Colonic mucosa (tissue), 4 donors: Measurements from ENCODE around the gene GBX1. TPM values are rescaled to one million over a fixed set of nuclear protein-coding genes. Genes with fewer than 3 reads are reported as not detected.

Experiments
- DNase-seq: peaks from one replicate; pipeline ENCODE4 v3.0.0-alpha.2; 2020
- H3K27ac ChIP-seq: fragments of 200-600 bp; one replicate; pipeline ENCODE4 v1.8.0; 2021
- H3K27me3 ChIP-seq: fragments of 200-600 bp; one replicate; pipeline ENCODE4 v1.8.0; 2021
- H3K36me3 ChIP-seq: fragments of 200-600 bp; one replicate; pipeline ENCODE4 v1.8.0; 2021
- H3K4me1 ChIP-seq: fragments of 200-600 bp; one replicate; pipeline ENCODE4 v1.8.0; 2021; ENCODE audit warnings: mild to moderate bottlenecking
- H3K4me3 ChIP-seq: fragments of 200-600 bp; one replicate; pipeline ENCODE4 v1.8.0; 2021
- H3K9ac ChIP-seq, 2 donors: one replicate each; pipeline ENCODE4 v1.7.0; 2013; ENCODE audit warnings: control low read depth in 2 of 2, low read depth in 2 of 2, low read length in 2 of 2
- H3K9me3 ChIP-seq: fragments of 200-600 bp; one replicate; pipeline ENCODE4 v1.8.0; 2021
- intact Hi-C: fragments of 100-400 bp; cut with DNase I; formaldehyde crosslinking; loops from one replicate; pipeline ENCODE4 v1.14.1; 2022
- total RNA-seq, 2 donors: library from RNA; stranded (reverse); fragmentation: NEBNext Ultra II Directional in 1 of 2; extraction: Animal tissue kit (Norgen Biotek cat#: 25700) in 1 of 2; gene quantifications; one replicate each; pipeline ENCODE4 v1.2.1, GENCODE V29; 2021
- TF ChIP-seq, protein P1 (sequence below): fragments of 200-600 bp; IDR thresholded peaks from one replicate; pipeline ENCODE4 v1.8.0; 2022; ENCODE audit warnings: antibody characterized with exemption, mild to moderate bottlenecking
- donor health status: healthy.
- donor health status: DM: no; HTN: no; CAD: no.
- donor health status: DM: no; HTN: no; CAD: no.

GBX1 gene
- total RNA-seq, 2 donors from 2014 or later: not detected

GRCh38 chr7:151175793-151176311 lies 8.4 kb upstream of the GBX1 start:
- intact Hi-C loops: no loop called here
- no peak for DNase-seq
- H3K27me3 ChIP-seq: no peaks in the 10 kb centered on the region
- no peak overlapping the region for H3K27ac ChIP-seq
- no peak overlapping the region for H3K9ac ChIP-seq
- H3K9me3 ChIP-seq: no peaks in the 10 kb centered on the region
- TF ChIP-seq, protein P1, sequence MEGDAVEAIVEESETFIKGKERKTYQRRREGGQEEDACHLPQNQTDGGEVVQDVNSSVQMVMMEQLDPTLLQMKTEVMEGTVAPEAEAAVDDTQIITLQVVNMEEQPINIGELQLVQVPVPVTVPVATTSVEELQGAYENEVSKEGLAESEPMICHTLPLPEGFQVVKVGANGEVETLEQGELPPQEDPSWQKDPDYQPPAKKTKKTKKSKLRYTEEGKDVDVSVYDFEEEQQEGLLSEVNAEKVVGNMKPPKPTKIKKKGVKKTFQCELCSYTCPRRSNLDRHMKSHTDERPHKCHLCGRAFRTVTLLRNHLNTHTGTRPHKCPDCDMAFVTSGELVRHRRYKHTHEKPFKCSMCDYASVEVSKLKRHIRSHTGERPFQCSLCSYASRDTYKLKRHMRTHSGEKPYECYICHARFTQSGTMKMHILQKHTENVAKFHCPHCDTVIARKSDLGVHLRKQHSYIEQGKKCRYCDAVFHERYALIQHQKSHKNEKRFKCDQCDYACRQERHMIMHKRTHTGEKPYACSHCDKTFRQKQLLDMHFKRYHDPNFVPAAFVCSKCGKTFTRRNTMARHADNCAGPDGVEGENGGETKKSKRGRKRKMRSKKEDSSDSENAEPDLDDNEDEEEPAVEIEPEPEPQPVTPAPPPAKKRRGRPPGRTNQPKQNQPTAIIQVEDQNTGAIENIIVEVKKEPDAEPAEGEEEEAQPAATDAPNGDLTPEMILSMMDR: no peak
- no peak overlapping the region for H3K4me3 ChIP-seq
- no peaks in the 10 kb centered on the region for H3K4me1 ChIP-seq
- no peaks in the 10 kb centered on the region for H3K36me3 ChIP-seq

- H3K9ac ChIP-seq: no peak overlapping the region
- no peaks in the 10 kb centered on the region for H3K9me3 ChIP-seq
- no peak overlapping the region for H3K27ac ChIP-seq
- no peaks in the 10 kb centered on the region for H3K4me1 ChIP-seq
- TF ChIP-seq, protein P1: no peak
- no peak overlapping the region for H3K4me3 ChIP-seq
- no peaks in the 10 kb centered on the region for H3K36me3 ChIP-seq
- DNase-seq: no peak
- intact Hi-C loops: no loop called here
- no peaks in the 10 kb centered on the region for H3K27me3 ChIP-seq
Measured at GRCh38 chr7:151175047-151175792, 7.7 kb upstream of the GBX1 start.

DNA sequence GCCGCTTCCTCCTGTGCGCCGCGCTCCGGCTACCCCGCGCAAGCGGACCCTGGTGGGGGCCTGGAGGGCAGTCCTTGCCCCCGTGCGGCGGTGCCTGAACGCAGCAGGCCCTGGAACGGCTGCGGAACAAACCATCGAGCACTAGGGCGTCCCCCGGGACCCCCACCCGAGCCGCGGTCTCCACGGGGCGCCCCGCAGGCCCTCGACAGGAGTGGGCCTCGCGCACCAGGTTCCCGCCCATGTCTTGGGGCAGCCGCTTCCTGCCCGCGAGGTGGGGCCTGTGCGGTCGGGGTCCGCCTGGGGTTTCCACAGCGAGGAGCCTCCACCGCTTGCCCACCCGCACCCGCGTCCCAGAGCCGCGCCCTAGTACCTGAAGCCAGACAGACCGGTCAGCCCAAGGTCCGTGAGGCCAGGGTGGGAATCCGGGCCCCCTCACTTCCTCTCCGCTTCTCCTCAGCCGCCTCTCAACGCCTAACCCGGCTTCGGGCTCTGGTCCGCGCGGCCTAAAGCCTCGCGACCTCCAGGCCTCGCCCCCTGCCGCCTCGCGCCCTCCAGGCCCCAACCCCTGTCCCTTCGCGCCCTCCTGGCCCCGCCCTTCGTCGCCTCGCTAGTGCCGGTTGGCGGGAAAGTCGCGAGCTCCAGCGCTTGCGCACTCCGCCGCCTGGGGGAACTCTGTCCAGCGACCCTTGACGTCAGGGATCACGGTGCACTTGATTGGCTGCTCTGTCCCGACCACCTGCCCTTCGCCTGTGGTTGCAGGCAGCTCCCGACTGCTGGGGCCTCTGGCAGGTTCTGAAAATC lies 7.0 kb upstream of the GBX1 start:
- H3K36me3 ChIP-seq: no peaks in the 10 kb centered on the region

GRCh38 chr7:151173386-151174245 lies 6.1 kb upstream of the GBX1 start:
- Histone ChIP-seq H3K9me3 (no peaks in the 10 kb centered on the region), H3K9ac (no peak overlapping the region), H3K27ac (no peak overlapping the region), H3K27me3 (peaks cover 5% of the 10 kb centered on the region), H3K4me1 (no peaks in the 10 kb centered on the region), H3K36me3 (no peaks in the 10 kb centered on the region), H3K4me3 (no peak overlapping the region)
- intact Hi-C loops: no loop called here
- no peak for DNase-seq
- TF ChIP-seq, protein P1: no peak

More for the DNA sequence above, 7.0 kb upstream of the GBX1 start:
- no peak overlapping the region for H3K4me3 ChIP-seq
- no peaks in the 10 kb centered on the region for H3K4me1 ChIP-seq
- no peaks in the 10 kb centered on the region for H3K27me3 ChIP-seq
- intact Hi-C loops: no loop called here
- TF ChIP-seq, protein P1: no peak
- no peak overlapping the region for H3K27ac ChIP-seq
- DNase-seq: no peak
- no peaks in the 10 kb centered on the region for H3K9me3 ChIP-seq
- no peak overlapping the region for H3K9ac ChIP-seq
